Heart left ventricle (tissue), 16 donors: ENCODE data around the gene BNIP5. TPM values are rescaled to one million over a fixed set of nuclear protein-coding genes. Genes with fewer than 3 reads are reported as not detected.
"Not testable (repeated sequence)": the region's sequence is repeated elsewhere in the genome, so short reads cannot be mapped to it uniquely, and the experiment has no call there.

Source experiments
- ATAC-seq, 4 donors: fragments of 200-7000 bp; cut with Tn5 transposase; one replicate each; pipeline ENCODE4 v1.9.1; 2020 to 2022; ENCODE audit warnings: moderate library complexity in 4 of 4, mild to moderate bottlenecking in 3 of 4, moderate number of reproducible peaks in 1 of 4
- DNase-seq, 5 donors: peaks; one replicate each; pipeline ENCODE4 v3.0.0-alpha.2; 2020
- H3K27ac ChIP-seq, 12 donors: fragments of 200-600 bp; sonication (generic) in 4 of 12; one replicate each; pipeline versions ENCODE4 v1.5.0 to v1.8.0; 2016 to 2022; ENCODE audit warnings: mild to moderate bottlenecking in 2 of 12
- H3K27me3 ChIP-seq, 9 donors: fragments of 200-600 bp; sonication (generic) in 2 of 9; one replicate each; pipeline versions ENCODE4 v1.5.1 to v1.8.0; 2016 to 2022; ENCODE audit warnings: mild to moderate bottlenecking in 3 of 9
- H3K36me3 ChIP-seq, 9 donors: fragments of 200-600 bp; sonication (generic) in 2 of 9; one replicate each; pipeline versions ENCODE4 v1.5.0 to v1.8.0; 2018 to 2022; ENCODE audit warnings: mild to moderate bottlenecking in 2 of 9
- H3K4me1 ChIP-seq, 12 donors: fragments of 200-600 bp; sonication (generic) in 4 of 12; one replicate each; pipeline versions ENCODE4 v1.5.0 to v1.8.0; 2016 to 2022; ENCODE audit warnings: mild to moderate bottlenecking in 3 of 12
- H3K4me3 ChIP-seq, 12 donors: fragments of 200-600 bp; sonication (generic) in 4 of 12; one replicate each; pipeline versions ENCODE4 v1.5.0 to v1.8.0; 2017 to 2022; ENCODE audit warnings: mild to moderate bottlenecking in 9 of 12, moderate library complexity in 4 of 12
- H3K9me3 ChIP-seq, 12 donors: fragments of 200-600 bp; sonication (generic) in 4 of 12; one replicate each; pipeline versions ENCODE4 v1.5.0 to v1.8.0; 2016 to 2022; ENCODE audit warnings: mild to moderate bottlenecking in 1 of 12
- CTCF ChIP-seq, 12 donors: fragments of 200-600 bp; sonication (generic) in 4 of 12; IDR thresholded peaks; one replicate each; pipeline versions ENCODE4 v1.5.0 to v1.8.0; 2018 to 2022; ENCODE audit warnings: antibody characterized with exemption in 12 of 12, mild to moderate bottlenecking in 5 of 12
- POLR2A ChIP-seq, 2 donors: fragments of 450-650 bp; IDR thresholded peaks; one replicate each; pipeline ENCODE4 v1.6.1; 2017; ENCODE audit warnings: antibody characterized with exemption in 2 of 2, mild to moderate bottlenecking in 2 of 2, moderate library complexity in 2 of 2
- WGBS, 4 donors: extraction: QIAGEN DNeasy Blood & Tissue Kit in 2 of 4; methylation state at CpG; one replicate each; pipeline versions ENCODE4 v1.1.5 to v1.1.7; 2013 to 2018; 5-methylcytosine and 5-hydroxymethylcytosine counted together
- intact Hi-C, 10 donors: fragments of 100-400 bp; cut with DNase I; formaldehyde crosslinking; loops; one replicate each; pipeline versions ENCODE4 v1.11.1 to v1.14.2; 2022
- polyA plus RNA-seq, 2 donors: library from polyadenylated mRNA; stranded (reverse); fragments of 200-250 nt; gene quantifications; one replicate each; pipeline ENCODE4 v1.2.3, GENCODE V29; 2013
- total RNA-seq, 9 donors: library from RNA; depleted of rRNA in 2 of 9; stranded (reverse); fragments of >200 nt in 2 of 9; fragmentation: NEBNext Ultra II Directional in 3 of 9; extraction: Animal tissue kit (Norgen Biotek cat#: 25700) in 3 of 9; gene quantifications; one replicate each; pipeline versions ENCODE4 v1.1.0 to v1.2.4, GENCODE V29; 2016 to 2023
- donor health status: ischemic (EF 13 %, LVEDD 7.1; RV severe dilation, severe dysfunction).
- donor health status: healthy with polysubstance abuse.
- donor health status: DM: no; HTN: yes; CAD: no.
- donor health status: DM: no; HTN: no; CAD: no.
- donor health status: ischemic (EF 25% LVEDD 6.9; RV normal size, moderate dysfunction).
- donor health status: ischemic (EF 25% LVEDD 5.7; RV mildly dilated, moderate dysfunction).
- donor health status: healthy.
- donor health status: DM: yes; HTN: yes; CAD: no.
- donor health status: ischemic (EF 35%, LVEDD 5.7; RV mildly dilated, moderate dysfunction).
- donor health status: nonischemic (EF 11% LVEDD 7.7; RV severe dilation, severe dysfunction).
- donor health status: DM: yes; HTN: yes; CAD: no.
- donor health status: PGD.
- donor health status: ischemic (EF 29% LVEDD 5.4; RV normal size, mild dysfunction).
- donor health status: nonischemic (EF 23%, LVEDD 6.1; RV moderate dilation, normal function).

Gene BNIP5
- total and polyA plus RNA-seq, 11 donors: not detected

- peaks cover 0 to 8% (median 0%) of the 10 kb centered on the region in 12 donors for H3K4me1 ChIP-seq
- intact Hi-C loops: loop anchor here in 3 of 10 donors (10.0 kb wide), 2 partner anchors 244 to 344 kb away; partner anchors contain the start of genes MAPK14 (in 2 of the 3) and SLC26A8 (in 2 of the 3)
- TF ChIP-seq CTCF (IDR thresholded peaks at IDR 0.05) (no peak), POLR2A (IDR thresholded peaks at IDR 0.05) (no peak)
- no peak overlapping the region for H3K4me3 ChIP-seq
- H3K36me3 ChIP-seq: peaks cover 0 to 39% (median 0%) of the 10 kb centered on the region in 9 donors
- H3K9me3 ChIP-seq: no peaks in the 10 kb centered on the region
- WGBS, 4 donors: 84 to 93% (median 90%) methylated on average over 1 of the region's 1 CpG
- no peaks in the 10 kb centered on the region for H3K27me3 ChIP-seq
- ATAC-seq (no peak), DNase-seq (no peak)
- no peak overlapping the region for H3K27ac ChIP-seq
Measured at GRCh38 chr6:36368421-36368820, 31.7 kb upstream of the BNIP5 start.

- Histone ChIP-seq H3K9me3 (no peaks in the 10 kb centered on the region), H3K36me3 (peaks cover 0 to 33% (median 0%) of the 10 kb centered on the region in 9 donors), H3K4me1 (peaks cover 0 to 8% (median 0%) of the 10 kb centered on the region in 12 donors), H3K27me3 (no peaks in the 10 kb centered on the region), H3K4me3 (no peak overlapping the region), H3K27ac (no peak overlapping the region)
- ATAC-seq (no peak), DNase-seq (no peak)
- TF ChIP-seq POLR2A (IDR thresholded peaks at IDR 0.05) (no peak), CTCF (IDR thresholded peaks at IDR 0.05) (no peak)
- 93 to 99% (median 96%) methylated on average over 3 of the region's 3 CpGs for WGBS, 4 donors
- intact Hi-C loops: loop anchor here in 3 of 10 donors (10.0 kb wide), 2 partner anchors 243 to 343 kb away; partner anchors contain the start of genes MAPK14 (in 2 of the 3) and SLC26A8 (in 2 of the 3)
Measured at GRCh38 chr6:36367743-36368142, 31.1 kb upstream of the BNIP5 start.

- intact Hi-C loops: loop anchor here in 6 of 10 donors (5.0 to 10.0 kb wide), 4 partner anchors 238 to 340 kb away; partner anchors contain the start of genes MAPK14 (in 2 of the 6) and SLC26A8 (in 2 of the 6)
- Histone ChIP-seq H3K4me3 (no peak overlapping the region), H3K9me3 (no peaks in the 10 kb centered on the region), H3K4me1 (peaks cover 0 to 17% (median 6%) of the 10 kb centered on the region in 12 donors), H3K36me3 (peaks cover 0 to 21% (median 0%) of the 10 kb centered on the region in 9 donors), H3K27me3 (peaks cover 0 to 9% (median 0%) of the 10 kb centered on the region in 9 donors), H3K27ac (no peak overlapping the region)
- no peak for TF ChIP-seq CTCF (IDR thresholded peaks at IDR 0.05)
- no peak for TF ChIP-seq POLR2A (IDR thresholded peaks at IDR 0.05)
- DNase-seq: no peak
- WGBS, 4 donors: 78 to 86% (median 81%) methylated on average over 16 to 19 of the region's 19 CpGs
- no peak for ATAC-seq
Measured at GRCh38 chr6:36364669-36365479, 28.2 kb upstream of the BNIP5 start.

- Histone ChIP-seq H3K36me3 (peaks cover 0 to 16% (median 0%) of the 10 kb centered on the region in 9 donors), H3K4me1 (peaks cover 0 to 24% (median 6%) of the 10 kb centered on the region in 12 donors)
- ATAC-seq, H3K27me3 ChIP-seq, H3K27ac ChIP-seq, DNase-seq, H3K9me3 ChIP-seq, H3K4me3 ChIP-seq: not testable (repeated sequence)
- WGBS, 4 donors: 95 to 99% (median 98%) methylated on average over 15 to 34 of the region's 34 CpGs
- intact Hi-C loops: loop anchor here in 6 of 10 donors (5.0 to 10.0 kb wide), 4 partner anchors 237 to 339 kb away; partner anchors contain the start of genes MAPK14 (in 2 of the 6) and SLC26A8 (in 2 of the 6)
Measured at GRCh38 chr6:36364061-36364635, 27.5 kb upstream of the BNIP5 start.

GRCh38 chr6:36363371-36363752 is 26.7 kb upstream of the BNIP5 start:
- not testable (repeated sequence) for H3K27ac ChIP-seq, H3K36me3 ChIP-seq, DNase-seq, ATAC-seq, H3K27me3 ChIP-seq, H3K9me3 ChIP-seq, H3K4me3 ChIP-seq
- 84 to 95% (median 92%) methylated on average over 12 to 13 of the region's 13 CpGs for WGBS, 4 donors
- intact Hi-C loops: loop anchor here in 6 of 10 donors (5.0 to 10.0 kb wide), 4 partner anchors 236 to 339 kb away; partner anchors contain the start of genes MAPK14 (in 2 of the 6) and SLC26A8 (in 2 of the 6)
- H3K4me1 ChIP-seq: peaks cover 0 to 32% (median 9%) of the 10 kb centered on the region in 12 donors
